HG03558 (cell line): ENCODE measurements around the gene CRMP1.

Experiments
- ATAC-seq: cut with Tn5 transposase; IDR thresholded peaks from one replicate; pipeline ENCODE4 v1.9.1; 2021; ENCODE audit warnings: moderate number of reproducible peaks; ENCODE audit not compliant: unreplicated experiment; ENCODE audit errors: extremely low read depth

Gene CRMP1

GRCh38 chr4:5921101-5921980, 28.5 kb upstream of the CRMP1 start:
- no peak for ATAC-seq

- no peak for ATAC-seq
These were observed 26.7 kb upstream of the CRMP1 start for GRCh38 chr4:5919571-5919970.

GRCh38 chr4:5919044-5919443, 26.2 kb upstream of the CRMP1 start:
- no peak for ATAC-seq

GRCh38 chr4:5918331-5918985, 25.6 kb upstream of the CRMP1 start:
- no peak for ATAC-seq

GRCh38 chr4:5917672-5918071, 24.8 kb upstream of the CRMP1 start:
- no peak for ATAC-seq

GRCh38 chr4:5916229-5916628, 23.3 kb upstream of the CRMP1 start:
- ATAC-seq: no peak

GRCh38 chr4:5913454-5913853, 20.6 kb upstream of the CRMP1 start:
- ATAC-seq: no peak

- ATAC-seq: no peak
These were observed 19.7 kb upstream of the CRMP1 start for GRCh38 chr4:5912614-5913019.

GRCh38 chr4:5908876-5909427, 16.1 kb upstream of the CRMP1 start:
- no peak for ATAC-seq

- no peak for ATAC-seq
These were observed 13.3 kb upstream of the CRMP1 start for GRCh38 chr4:5906191-5906590.

- no peak for ATAC-seq
These were observed 12.8 kb upstream of the CRMP1 start for GRCh38 chr4:5905714-5906113.

- ATAC-seq: no peak
These were observed 8.0 kb upstream of the CRMP1 start for GRCh38 chr4:5900844-5901243.

GRCh38 chr4:5899881-5900280, 7.0 kb upstream of the CRMP1 start:
- no peak for ATAC-seq

- no peak for ATAC-seq
These were observed 6.5 kb upstream of the CRMP1 start for GRCh38 chr4:5899396-5899795.

- ATAC-seq: no peak
These were observed 4.8 kb upstream of the CRMP1 start for GRCh38 chr4:5897674-5898073.

GRCh38 chr4:5895287-5895686, 2.4 kb upstream of the CRMP1 start:
- no peak for ATAC-seq

- no peak for ATAC-seq
These were observed 1.4 kb upstream of the CRMP1 start for GRCh38 chr4:5894266-5894665.

GRCh38 chr4:5893591-5893990, 705 bp upstream of the CRMP1 start:
- no peak for ATAC-seq

GRCh38 chr4:5892323-5893003, 423 bp downstream of the CRMP1 start:
- ATAC-seq: no peak

- ATAC-seq: no peak
These were observed 1.1 kb downstream of the CRMP1 start for GRCh38 chr4:5891563-5892322.
